Activated B cell treated with CpG ODN at 0.5 μM for 24 hours (primary cell): Measurements from ENCODE around the gene HEPACAM. TPM values are rescaled to one million over a fixed set of nuclear protein-coding genes. Genes with fewer than 3 reads are reported as not detected.

ENCODE experiments used
- ATAC-seq: fragments of 200-7000 bp; cut with Tn5 transposase; one replicate; pipeline ENCODE4 v1.10.0; 2021; ENCODE audit warnings: low read depth, mild to moderate bottlenecking, moderate library complexity
- CTCF ChIA-PET: fragments of 350-600 bp; sonication (Branson Sonifier 250); formaldehyde crosslinking; loops from one replicate; lab custom pipeline; 2021; ENCODE audit warnings: antibody characterized with exemption; lab: Charles Lee
- POLR2A ChIA-PET: fragments of 350-600 bp; sonication (Branson Sonifier 250); formaldehyde crosslinking; loops from one replicate; lab custom pipeline; 2021; ENCODE audit warnings: antibody characterized with exemption; lab: Charles Lee
- DNase-seq: peaks from one replicate; pipeline ENCODE4 v3.0.0; 2022
- H3K27ac Mint-ChIP-seq: one replicate; pipeline ENCODE4 v1.8.0; 2020; ENCODE audit warnings: mixed read lengths
- H3K27me3 Mint-ChIP-seq: one replicate; pipeline ENCODE4 v1.8.0; 2021; ENCODE audit warnings: mixed read lengths
- H3K36me3 Mint-ChIP-seq: one replicate; pipeline ENCODE4 v1.8.0; 2021; ENCODE audit warnings: low read depth, mixed read lengths
- H3K4me1 Mint-ChIP-seq: one replicate; pipeline ENCODE4 v1.8.0; 2021; ENCODE audit warnings: mixed read lengths
- H3K4me3 Mint-ChIP-seq: one replicate; pipeline ENCODE4 v1.8.0; 2020; ENCODE audit warnings: mild to moderate bottlenecking, mixed read lengths
- H3K9me3 Mint-ChIP-seq: one replicate; pipeline ENCODE4 v1.8.0; 2020; ENCODE audit warnings: mixed read lengths
- CTCF ChIP-seq: fragments of 200-600 bp; IDR thresholded peaks from one replicate; pipeline ENCODE4 v1.8.0; 2022; ENCODE audit warnings: antibody characterized with exemption, mild to moderate bottlenecking
- intact Hi-C: fragments of 100-400 bp; cut with micrococcal nuclease; formaldehyde crosslinking; loops from one replicate; pipeline ENCODE4 v1.15.1; 2024
- total RNA-seq: library from RNA; stranded (reverse); gene quantifications from 2 replicates; pipeline ENCODE4 v1.2.3, GENCODE V29; 2022

Gene HEPACAM
- total RNA-seq, 1 donor from 2014 or later = not detected

- TF ChIP-seq CTCF = no peak
- ATAC-seq (no peak), DNase-seq (no peak)
- Mint-ChIP-seq H3K27ac (no peak overlapping the region), H3K27me3 (peaks cover 26% of the 10 kb centered on the region), H3K4me3 (no peak overlapping the region), H3K36me3 (no peaks in the 10 kb centered on the region), H3K4me1 (no peaks in the 10 kb centered on the region), H3K9me3 (peaks cover 6% of the 10 kb centered on the region)
- CTCF ChIA-PET = no interaction called here
- POLR2A ChIA-PET = no interaction called here
- intact Hi-C loops = no loop called here
Observed at GRCh38 chr11:124943741-124944140, 7.9 kb upstream of the HEPACAM start.

GRCh38 chr11:124943254-124943616, 7.4 kb upstream of the HEPACAM start:
- Mint-ChIP-seq H3K4me3 (no peak overlapping the region), H3K27me3 (peaks cover 26% of the 10 kb centered on the region), H3K4me1 (no peaks in the 10 kb centered on the region), H3K36me3 (no peaks in the 10 kb centered on the region), H3K27ac (no peak overlapping the region), H3K9me3 (peaks cover 3% of the 10 kb centered on the region)
- DNase-seq (no peak), ATAC-seq (no peak)
- CTCF ChIA-PET = no interaction called here
- no peak for TF ChIP-seq CTCF
- POLR2A ChIA-PET = no interaction called here
- intact Hi-C loops = no loop called here

- intact Hi-C loops = no loop called here
- Mint-ChIP-seq H3K4me1 (no peaks in the 10 kb centered on the region), H3K27ac (no peak overlapping the region), H3K27me3 (peaks cover 25% of the 10 kb centered on the region), H3K9me3 (no peaks in the 10 kb centered on the region), H3K4me3 (no peak overlapping the region), H3K36me3 (no peaks in the 10 kb centered on the region)
- ChIA-PET POLR2A (no interaction called here), CTCF (no interaction called here)
- ATAC-seq (no peak), DNase-seq (no peak)
- no peak for TF ChIP-seq CTCF
Observed at GRCh38 chr11:124942466-124943253, 6.8 kb upstream of the HEPACAM start.

- ChIA-PET POLR2A (interaction anchor here (0.7 kb wide), 1 partner anchor 14 kb away, joined by 3 read pairs; no protein-coding TSS in a partner anchor), CTCF (no interaction called here)
- H3K4me1 Mint-ChIP-seq = no peaks in the 10 kb centered on the region
- H3K27me3 Mint-ChIP-seq = peaks cover 25% of the 10 kb centered on the region
- DNase-seq = no peak
- H3K4me3 Mint-ChIP-seq = no peak overlapping the region
- TF ChIP-seq CTCF = no peak
- no peak overlapping the region for H3K27ac Mint-ChIP-seq
- no peak for ATAC-seq
- H3K9me3 Mint-ChIP-seq = no peaks in the 10 kb centered on the region
- intact Hi-C loops = no loop called here
- no peaks in the 10 kb centered on the region for H3K36me3 Mint-ChIP-seq
Observed at GRCh38 chr11:124941703-124942102, 5.9 kb upstream of the HEPACAM start.

- ATAC-seq (no peak), DNase-seq (no peak)
- intact Hi-C loops = no loop called here
- Mint-ChIP-seq H3K27me3 (peaks cover 23% of the 10 kb centered on the region), H3K4me3 (no peak overlapping the region), H3K27ac (no peak overlapping the region), H3K4me1 (no peaks in the 10 kb centered on the region), H3K9me3 (no peaks in the 10 kb centered on the region), H3K36me3 (no peaks in the 10 kb centered on the region)
- CTCF ChIA-PET = no interaction called here
- POLR2A ChIA-PET = no interaction called here
- TF ChIP-seq CTCF = no peak
Observed at GRCh38 chr11:124938970-124939369, 3.1 kb upstream of the HEPACAM start.
